ENCODE results near the gene ARMC5.
A peak's percentile ranks its signal among the peaks of the same experiment; 100 is the strongest.
"Not testable (repeated sequence)": the region's sequence is repeated elsewhere in the genome, so short reads cannot be mapped to it uniquely, and the experiment has no call there.

The ARMC5 gene

GRCh38 chr16:31477220-31478216, 18.2 kb downstream of the ARMC5 start:
- DNase-seq (ENCODE audit: low spot score) = peak; percentile 93

- no peak for DNase-seq (ENCODE audit: low spot score)
Observed at GRCh38 chr16:31478956-31479355, 19.7 kb downstream of the ARMC5 start.

GRCh38 chr16:31479751-31480150, 20.4 kb downstream of the ARMC5 start:
- DNase-seq (ENCODE audit: low spot score) = no peak

- no peak for DNase-seq (ENCODE audit: low spot score)
Observed at GRCh38 chr16:31480851-31481536, 21.7 kb downstream of the ARMC5 start.

GRCh38 chr16:31483081-31483480, 23.8 kb downstream of the ARMC5 start, which contains the start of gene SLC5A2:
TSS of gene SLC5A2 (plus strand) at chr16:31483123. CDS start at chr16:31483137, 14 bp downstream.
- no peak for DNase-seq (ENCODE audit: low spot score)

- not testable (repeated sequence) for DNase-seq (ENCODE audit: low spot score)
Observed at GRCh38 chr16:31484048-31484447, 24.7 kb downstream of the ARMC5 start.

- DNase-seq (ENCODE audit: low spot score) = no peak
Observed at GRCh38 chr16:31484491-31485171, 25.3 kb downstream of the ARMC5 start.

- no peak for DNase-seq (ENCODE audit: low spot score)
Observed at GRCh38 chr16:31485571-31485970, 26.3 kb downstream of the ARMC5 start.

- DNase-seq (ENCODE audit: low spot score) = no peak
Observed at GRCh38 chr16:31486045-31486444, 26.7 kb downstream of the ARMC5 start.

GRCh38 chr16:31487071-31487719, 27.9 kb downstream of the ARMC5 start:
- no peak for DNase-seq (ENCODE audit: low spot score)

GRCh38 chr16:31487720-31488467, 28.6 kb downstream of the ARMC5 start:
- peak; percentile 79 for DNase-seq (ENCODE audit: low spot score)

- DNase-seq (ENCODE audit: low spot score) = no peak
Observed at GRCh38 chr16:31488468-31489297, 29.4 kb downstream of the ARMC5 start.

- no peak for DNase-seq (ENCODE audit: low spot score)
Observed at GRCh38 chr16:31489298-31489564, 29.9 kb downstream of the ARMC5 start.

GRCh38 chr16:31489616-31490584, 30.6 kb downstream of the ARMC5 start:
- no peak for DNase-seq (ENCODE audit: low spot score)

GRCh38 chr16:31491778-31492418, 32.6 kb downstream of the ARMC5 start:
- DNase-seq (ENCODE audit: low spot score) = no peak

- no peak for DNase-seq (ENCODE audit: low spot score)
Observed at GRCh38 chr16:31493506-31494125, 34.3 kb downstream of the ARMC5 start.

- no peak for DNase-seq (ENCODE audit: low spot score)
Observed at GRCh38 chr16:31496670-31497069, 37.4 kb downstream of the ARMC5 start.

GRCh38 chr16:31498493-31498892, 39.2 kb downstream of the ARMC5 start:
- DNase-seq (ENCODE audit: low spot score) = no peak
